Esophagus (tissue), 2 donors: ENCODE data around the gene PDCD4. TPM values are rescaled to one million over a fixed set of nuclear protein-coding genes. Genes with fewer than 3 reads are reported as not detected.

Experiments
- H3K27ac ChIP-seq, 2 donors: one replicate each; pipeline ENCODE4 v1.5.1; 2013; ENCODE audit warnings: low read depth in 2 of 2, mild to moderate bottlenecking in 2 of 2, inconsistent platforms in 1 of 2, low read length in 1 of 2, moderate library complexity in 1 of 2
- H3K27me3 ChIP-seq, 2 donors: one replicate each; pipeline ENCODE4 v1.6.1; 2013; ENCODE audit warnings: low read length in 2 of 2, control low read depth in 1 of 2, mild to moderate bottlenecking in 1 of 2; ENCODE audit not compliant: insufficient read depth in 2 of 2, control insufficient read depth in 1 of 2
- H3K36me3 ChIP-seq, 2 donors: one replicate each; pipeline ENCODE4 v1.6.1; 2013; ENCODE audit warnings: low read length in 1 of 2; ENCODE audit not compliant: control insufficient read depth in 2 of 2, insufficient read depth in 2 of 2
- H3K4me1 ChIP-seq, 2 donors: one replicate each; pipeline ENCODE4 v1.6.1; 2013; ENCODE audit warnings: low read length in 1 of 2; ENCODE audit not compliant: control insufficient read depth in 2 of 2, insufficient read depth in 2 of 2
- H3K4me3 ChIP-seq, 2 donors: one replicate each; pipeline ENCODE4 v1.5.1; 2013; ENCODE audit warnings: low read length in 2 of 2, mild to moderate bottlenecking in 2 of 2, low read depth in 1 of 2, moderate library complexity in 1 of 2
- H3K9me3 ChIP-seq, 2 donors: one replicate each; pipeline ENCODE4 v1.6.1; 2013; ENCODE audit warnings: mild to moderate bottlenecking in 2 of 2, low read depth in 1 of 2, low read length in 1 of 2, moderate library complexity in 1 of 2; ENCODE audit not compliant: control insufficient read depth in 2 of 2, insufficient read depth in 1 of 2
- WGBS, 2 donors: extraction: QIAGEN DNeasy Blood & Tissue Kit; methylation state at CpG; one replicate each; pipeline ENCODE4 v1.1.7; 2013; 5-methylcytosine and 5-hydroxymethylcytosine counted together
- polyA plus RNA-seq, 2 donors: library from polyadenylated mRNA; stranded (reverse); fragments of 200-250 nt; gene quantifications; one replicate each; pipeline ENCODE4 v1.2.3, GENCODE V29; 2013
- donor health status: healthy with polysubstance abuse.
- donor health status: Bipolar disorder and iron deficiency.

PDCD4 gene
- polyA plus RNA-seq, 2 donors: 116 to 203 TPM

DNA sequence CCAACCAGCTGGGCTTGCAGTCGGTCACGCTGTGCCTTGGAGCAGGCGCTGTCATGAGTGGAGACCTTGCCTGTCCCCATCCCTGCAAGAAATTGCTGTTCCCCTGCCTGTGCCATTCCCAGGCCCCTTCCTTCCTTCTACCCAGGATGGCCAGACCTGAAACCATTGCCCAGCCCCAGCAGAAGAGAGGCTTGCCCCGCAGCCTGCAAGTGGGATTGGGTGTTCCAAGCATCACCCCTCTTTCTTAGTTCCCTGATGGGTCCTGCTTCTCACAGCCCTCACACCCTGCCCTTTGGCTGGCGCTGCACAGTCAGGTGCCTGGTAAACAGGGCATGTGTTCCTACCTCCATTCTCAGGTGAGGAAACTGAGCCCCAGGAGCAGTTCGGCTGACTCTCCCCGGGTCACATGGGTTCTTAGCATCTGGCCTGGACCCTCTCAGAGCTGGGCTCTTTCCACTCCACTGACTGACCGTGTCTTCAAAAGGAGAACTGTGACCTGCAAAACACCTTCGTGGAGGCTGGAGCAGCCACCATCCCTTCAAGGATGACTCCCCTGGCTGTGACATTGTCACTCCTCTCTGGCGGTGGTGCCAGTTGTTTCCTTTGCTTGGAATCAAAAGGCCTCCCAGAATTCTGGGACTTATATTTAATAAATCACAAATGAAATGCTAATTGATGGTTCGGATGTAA, 41.9 kb upstream of the PDCD4 start:
- H3K9me3 ChIP-seq: no peaks in the 10 kb centered on the region
- H3K4me3 ChIP-seq: no peak overlapping the region
- H3K27ac ChIP-seq: peak overlapping the region; percentile 70 to 93
- H3K27me3 ChIP-seq: no peaks in the 10 kb centered on the region
- WGBS, 2 donors: 78 to 86% methylated on average over 11 of the region's 11 CpGs
- no peaks in the 10 kb centered on the region for H3K36me3 ChIP-seq
- H3K4me1 ChIP-seq: peaks cover 10 to 23% of the 10 kb centered on the region in 2 donors

- Histone ChIP-seq H3K4me3 (no peak overlapping the region), H3K27me3 (no peaks in the 10 kb centered on the region), H3K4me1 (peaks cover 18 to 31% of the 10 kb centered on the region in 2 donors), H3K36me3 (no peaks in the 10 kb centered on the region), H3K27ac (peak overlapping the region; percentile 86 to 93), H3K9me3 (no peaks in the 10 kb centered on the region)
- 68 to 76% methylated on average over 13 of the region's 13 CpGs for WGBS, 2 donors
Measured at GRCh38 chr10:110833234-110833940, 38.3 kb upstream of the PDCD4 start.

DNA sequence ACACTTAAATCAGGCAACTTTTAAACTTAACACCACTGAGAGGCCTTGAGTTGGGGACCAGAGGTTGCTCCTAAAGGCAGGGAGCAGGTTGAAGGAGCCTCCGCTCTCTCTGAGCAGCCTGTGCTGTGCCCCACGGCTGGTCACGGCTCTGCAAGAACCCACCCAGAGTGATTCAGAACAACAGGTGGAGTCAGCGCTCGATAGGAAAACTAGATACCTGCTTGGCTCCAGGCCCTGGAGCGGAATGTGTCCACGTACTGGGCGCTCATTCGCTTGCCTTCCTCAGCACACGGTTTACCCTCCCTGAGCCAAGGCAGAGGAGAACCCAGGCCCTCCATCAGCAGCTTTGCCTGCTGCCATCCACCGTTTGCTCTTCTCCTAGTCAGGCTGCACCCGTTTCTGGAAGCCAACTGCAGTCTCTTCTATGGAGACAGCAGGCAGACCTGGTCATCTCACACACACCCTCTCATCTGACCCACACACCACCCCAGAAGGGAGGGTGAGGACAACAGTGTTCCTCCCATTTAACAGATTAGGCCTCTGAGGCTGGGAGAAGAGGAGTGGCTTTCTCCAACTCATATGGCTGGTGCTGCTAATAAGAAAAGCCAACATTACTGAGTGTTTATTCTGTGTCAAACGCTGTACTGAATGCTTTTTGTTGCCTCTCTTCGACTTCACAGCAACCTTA, 37.6 kb upstream of the PDCD4 start:
- Histone ChIP-seq H3K27ac (peak overlapping the region; percentile 86 to 93), H3K4me1 (peaks cover 15 to 30% of the 10 kb centered on the region in 2 donors), H3K9me3 (no peaks in the 10 kb centered on the region), H3K27me3 (no peaks in the 10 kb centered on the region), H3K4me3 (no peak overlapping the region), H3K36me3 (no peaks in the 10 kb centered on the region)
- 41 to 51% methylated on average over 14 of the region's 14 CpGs for WGBS, 2 donors

DNA sequence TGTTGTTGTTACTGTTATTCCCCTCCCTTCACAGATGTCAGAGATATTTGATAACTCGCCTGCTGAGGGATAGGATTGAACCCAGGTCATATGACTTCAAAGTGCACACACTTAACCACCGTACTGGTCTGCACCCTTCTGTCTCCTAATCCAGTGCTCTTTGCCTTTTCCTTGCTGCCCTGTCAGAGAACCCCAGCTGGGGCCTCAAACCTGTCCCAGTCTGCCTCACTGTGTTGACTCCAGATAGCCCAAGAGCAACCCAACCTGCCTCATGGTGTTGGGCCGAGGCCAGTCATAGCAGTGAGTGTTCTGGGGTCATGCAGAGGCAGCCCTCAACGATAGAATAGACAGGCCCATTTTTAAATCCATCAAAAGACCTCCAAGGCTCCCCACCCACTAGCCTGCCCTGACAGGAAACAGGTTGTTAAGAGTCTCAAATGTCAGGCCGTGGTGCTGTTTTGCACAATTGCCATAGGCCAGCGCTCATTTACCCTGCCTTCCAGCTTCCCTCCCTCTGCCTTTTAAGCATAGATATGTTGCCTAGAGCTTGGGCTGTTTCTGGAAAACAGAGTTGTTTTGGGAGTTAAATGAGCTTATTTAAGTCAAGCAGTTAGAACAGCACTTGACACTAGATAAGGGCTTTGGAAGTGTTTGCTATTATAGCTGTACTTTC, 37.0 kb upstream of the PDCD4 start:
- Histone ChIP-seq H3K4me3 (no peak overlapping the region), H3K36me3 (no peaks in the 10 kb centered on the region), H3K27ac (peak overlapping the region; percentile 86 to 93), H3K4me1 (peaks cover 8 to 26% of the 10 kb centered on the region in 2 donors), H3K9me3 (no peaks in the 10 kb centered on the region), H3K27me3 (no peaks in the 10 kb centered on the region)
- WGBS, 2 donors: 20 to 24% methylated on average over 6 of the region's 6 CpGs

- no peaks in the 10 kb centered on the region for H3K36me3 ChIP-seq
- peaks cover 11 to 30% of the 10 kb centered on the region in 2 donors for H3K4me1 ChIP-seq
- H3K9me3 ChIP-seq: no peaks in the 10 kb centered on the region
- peak overlapping the region; percentile 12 to 26 for H3K4me3 ChIP-seq
- 40 to 53% methylated on average over 7 of the region's 7 CpGs for WGBS, 2 donors
- no peaks in the 10 kb centered on the region for H3K27me3 ChIP-seq
- peak overlapping the region; percentile 85 to 86 for H3K27ac ChIP-seq
Measured at GRCh38 chr10:110835841-110836240, 35.9 kb upstream of the PDCD4 start.

- Histone ChIP-seq H3K4me1 (peaks cover 11 to 28% of the 10 kb centered on the region in 2 donors), H3K4me3 (no peak overlapping the region), H3K9me3 (no peaks in the 10 kb centered on the region), H3K27ac (peak overlapping the region; percentile 83 to 86), H3K27me3 (no peaks in the 10 kb centered on the region), H3K36me3 (no peaks in the 10 kb centered on the region)
- whole genome bisulfite sequencing, 2 donors: 35 to 50% methylated on average over 3 of the region's 3 CpGs
Measured at GRCh38 chr10:110836706-110837105, 35.0 kb upstream of the PDCD4 start.

GRCh38 chr10:110837418-110838171, 34.1 kb upstream of the PDCD4 start:
- Histone ChIP-seq H3K27me3 (no peaks in the 10 kb centered on the region), H3K4me3 (no peak overlapping the region), H3K9me3 (no peaks in the 10 kb centered on the region), H3K27ac (peak overlapping the region; percentile 83 to 86), H3K4me1 (peaks cover 13 to 31% of the 10 kb centered on the region in 2 donors), H3K36me3 (no peaks in the 10 kb centered on the region)
- WGBS, 2 donors: 71 to 76% methylated on average over 2 of the region's 2 CpGs

DNA sequence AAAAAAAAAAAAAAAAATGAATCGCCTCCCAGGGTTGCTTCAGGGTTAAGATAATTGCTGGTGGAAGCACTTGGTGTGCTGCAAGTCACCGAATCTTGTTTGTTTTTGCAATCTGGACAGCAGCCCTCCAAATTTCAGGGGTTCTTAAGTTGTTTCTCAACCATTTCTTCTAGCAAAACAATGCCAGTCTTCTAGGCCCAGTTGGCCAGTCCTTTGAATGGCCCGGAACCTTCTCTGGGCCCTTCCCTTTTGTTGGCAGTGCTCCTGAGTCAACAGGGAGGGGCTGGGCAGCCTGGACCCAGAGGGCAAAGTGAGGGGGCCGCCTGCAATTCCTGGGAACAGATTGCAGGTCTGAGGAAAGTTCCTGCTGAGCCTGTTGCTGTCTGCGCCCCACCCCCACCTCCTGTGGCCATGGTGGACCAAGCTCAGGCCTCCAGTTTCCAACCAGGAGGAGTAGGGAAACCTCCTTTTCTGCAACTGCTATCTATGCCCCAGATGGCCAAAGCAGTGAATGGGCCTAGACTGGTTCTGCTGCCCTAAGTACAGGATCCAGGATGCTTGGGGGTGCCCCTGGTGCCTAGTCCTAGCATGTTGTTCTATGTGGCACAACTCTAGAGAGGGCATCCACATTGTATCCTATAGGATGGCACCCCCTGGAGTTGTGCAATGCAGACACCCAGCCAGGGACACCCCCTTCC, 31.4 kb upstream of the PDCD4 start:
- peak overlapping the region; percentile 71 to 76 for H3K27ac ChIP-seq
- no peak overlapping the region for H3K4me3 ChIP-seq
- H3K4me1 ChIP-seq: peaks cover 13 to 32% of the 10 kb centered on the region in 2 donors
- H3K27me3 ChIP-seq: no peaks in the 10 kb centered on the region
- 51 to 53% methylated on average over 5 of the region's 5 CpGs for WGBS, 2 donors
- H3K36me3 ChIP-seq: no peaks in the 10 kb centered on the region
- no peaks in the 10 kb centered on the region for H3K9me3 ChIP-seq
